ENCODE measurements around the gene RAB11FIP4. TPM values are rescaled to one million over a fixed set of nuclear protein-coding genes. Genes with fewer than 3 reads are reported as not detected.

The RAB11FIP4 gene
- total RNA-seq, 1 experiment from 2014 or later, result 2.8 TPM

- Mint-ChIP-seq H3K36me3 (ENCODE audit: insufficient read depth, unreplicated experiment) (no peaks in the 10 kb centered on the region), H3K4me3 (ENCODE audit: unreplicated experiment) (no peak overlapping the region), H3K27me3 (ENCODE audit: insufficient read depth, unreplicated experiment) (no peaks in the 10 kb centered on the region), H3K9me3 (ENCODE audit: unreplicated experiment) (no peaks in the 10 kb centered on the region), H3K27ac (ENCODE audit: low read depth, unreplicated experiment) (peak overlapping the region; percentile 38), H3K4me1 (ENCODE audit: insufficient read depth, unreplicated experiment) (peaks cover 18% of the 10 kb centered on the region)
- no peak for DNase-seq (ENCODE audit: unreplicated experiment)
- no TSS peak for BruUV-seq (replicated peaks)
- ChIA-PET CTCF (interaction anchor here (0.6 to 1.6 kb wide), 2 partner anchors 33 to 799 kb away, joined by 3 read pairs; no protein-coding TSS in a partner anchor), POLR2A (no interaction called here)
- no peak for TF ChIP-seq CTCF (IDR thresholded peaks at IDR 0.05; ENCODE audit: unreplicated experiment)
- intact Hi-C loops (cut with micrococcal nuclease), result no loop called here
Measured at GRCh38 chr17:31491376-31492131, 100.1 kb downstream of the RAB11FIP4 start.

GRCh38 chr17:31492206-31492605, 100.7 kb downstream of the RAB11FIP4 start:
- ChIA-PET CTCF (interaction anchor here (0.6 to 1.6 kb wide), 5 partner anchors 25 to 1714 kb away, joined by 3 to 4 read pairs (median 3); no protein-coding TSS in a partner anchor), POLR2A (no interaction called here)
- TF ChIP-seq CTCF (IDR thresholded peaks at IDR 0.05; ENCODE audit: unreplicated experiment), result no peak
- BruUV-seq (replicated peaks), result no TSS peak
- Mint-ChIP-seq H3K36me3 (ENCODE audit: insufficient read depth, unreplicated experiment) (no peaks in the 10 kb centered on the region), H3K27ac (ENCODE audit: low read depth, unreplicated experiment) (no peak overlapping the region), H3K9me3 (ENCODE audit: unreplicated experiment) (no peaks in the 10 kb centered on the region), H3K27me3 (ENCODE audit: insufficient read depth, unreplicated experiment) (no peaks in the 10 kb centered on the region), H3K4me1 (ENCODE audit: insufficient read depth, unreplicated experiment) (peaks cover 16% of the 10 kb centered on the region), H3K4me3 (ENCODE audit: unreplicated experiment) (no peak overlapping the region)
- intact Hi-C loops (cut with micrococcal nuclease), result no loop called here
- DNase-seq (ENCODE audit: unreplicated experiment), result no peak

GRCh38 chr17:31492880-31493655, 101.6 kb downstream of the RAB11FIP4 start:
- DNase-seq (ENCODE audit: unreplicated experiment), result no peak
- BruUV-seq (replicated peaks), result no TSS peak
- POLR2A ChIA-PET, result no interaction called here
- Mint-ChIP-seq H3K36me3 (ENCODE audit: insufficient read depth, unreplicated experiment) (no peaks in the 10 kb centered on the region), H3K27ac (ENCODE audit: low read depth, unreplicated experiment) (no peak overlapping the region), H3K27me3 (ENCODE audit: insufficient read depth, unreplicated experiment) (no peaks in the 10 kb centered on the region), H3K9me3 (ENCODE audit: unreplicated experiment) (no peaks in the 10 kb centered on the region), H3K4me3 (ENCODE audit: unreplicated experiment) (no peak overlapping the region), H3K4me1 (ENCODE audit: insufficient read depth, unreplicated experiment) (peaks cover 13% of the 10 kb centered on the region)
- CTCF ChIA-PET, result interaction anchor here (0.6 to 1.6 kb wide), 5 partner anchors 24 to 1715 kb away, joined by 3 to 4 read pairs (median 3); no protein-coding TSS in a partner anchor
- no peak for TF ChIP-seq CTCF (IDR thresholded peaks at IDR 0.05; ENCODE audit: unreplicated experiment)
- intact Hi-C loops (cut with micrococcal nuclease), result no loop called here

DNA sequence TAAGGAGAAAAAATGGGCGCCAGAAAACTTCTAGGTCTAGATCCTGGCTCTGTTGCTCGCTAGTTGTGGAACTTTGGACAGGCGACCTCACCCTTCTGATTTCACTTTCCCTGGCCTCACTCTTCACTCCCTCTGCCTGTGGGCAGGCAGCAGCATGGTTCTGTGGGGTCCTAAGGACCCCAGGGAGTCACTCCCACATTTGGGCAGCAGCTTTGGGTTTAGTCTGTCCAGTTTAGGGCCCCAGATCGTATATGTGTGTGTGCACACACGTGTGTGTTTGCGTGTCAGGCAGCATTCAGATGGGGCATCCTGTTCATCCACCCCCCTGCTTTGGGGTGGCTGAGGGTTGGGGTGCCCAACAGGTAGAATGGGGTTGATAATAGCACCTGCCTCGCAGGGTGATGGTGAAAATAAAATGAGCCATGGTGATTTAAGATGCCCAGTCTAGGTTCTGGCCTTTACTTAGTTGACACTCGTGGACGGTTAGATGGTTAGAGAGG, 102.2 kb downstream of the RAB11FIP4 start:
- ChIA-PET CTCF (interaction anchor here (0.5 to 1.3 kb wide), 3 partner anchors 24 to 1263 kb away, joined by 3 to 5 read pairs (median 4); no protein-coding TSS in a partner anchor), POLR2A (interaction anchor here (0.7 to 1.1 kb wide), 3 partner anchors 20 to 407 kb away, joined by 3 read pairs; partner anchors contain the start of gene UTP6)
- no TSS peak for BruUV-seq (replicated peaks)
- H3K27ac Mint-ChIP-seq (ENCODE audit: low read depth, unreplicated experiment), result peak overlapping the region; percentile 65
- DNase-seq (ENCODE audit: unreplicated experiment), result no peak
- H3K4me3 Mint-ChIP-seq (ENCODE audit: unreplicated experiment), result no peak overlapping the region
- H3K9me3 Mint-ChIP-seq (ENCODE audit: unreplicated experiment), result no peaks in the 10 kb centered on the region
- no peak for TF ChIP-seq CTCF (IDR thresholded peaks at IDR 0.05; ENCODE audit: unreplicated experiment)
- intact Hi-C loops (cut with micrococcal nuclease), result no loop called here
- no peaks in the 10 kb centered on the region for H3K27me3 Mint-ChIP-seq (ENCODE audit: insufficient read depth, unreplicated experiment)
- no peaks in the 10 kb centered on the region for H3K36me3 Mint-ChIP-seq (ENCODE audit: insufficient read depth, unreplicated experiment)
- peaks cover 13% of the 10 kb centered on the region for H3K4me1 Mint-ChIP-seq (ENCODE audit: insufficient read depth, unreplicated experiment)

Measured in MCF 10A (cell line).